ENCODE measurements around the gene SLC25A22. TPM values are rescaled to one million over a fixed set of nuclear protein-coding genes. Genes with fewer than 3 reads are reported as not detected.

The SLC25A22 gene
- total RNA-seq, 1 donor from 2014 or later = 60.2 TPM

- intact Hi-C loops (cut with micrococcal nuclease) = loop anchor here (1.0 to 5.0 kb wide), 9 partner anchors 11 to 541 kb away; partner anchors contain the start of genes DEAF1, GATD1, PHRF1 and POLR2L
These were observed 10.6 kb upstream of the SLC25A22 start for GRCh38 chr11:808427-809286.

GRCh38 chr11:804599-804964, 6.5 kb upstream of the SLC25A22 start:
- intact Hi-C loops (cut with micrococcal nuclease) = no loop called here

GRCh38 chr11:803770-804598, 5.9 kb upstream of the SLC25A22 start:
- intact Hi-C loops (cut with micrococcal nuclease) = no loop called here

- intact Hi-C loops (cut with micrococcal nuclease) = no loop called here
These were observed 5.3 kb upstream of the SLC25A22 start for GRCh38 chr11:803467-803742.

GRCh38 chr11:802693-803466, 4.8 kb upstream of the SLC25A22 start:
- intact Hi-C loops (cut with micrococcal nuclease) = no loop called here

GRCh38 chr11:802018-802617, 4.0 kb upstream of the SLC25A22 start:
- intact Hi-C loops (cut with micrococcal nuclease) = no loop called here

- intact Hi-C loops (cut with micrococcal nuclease) = no loop called here
These were observed 3.2 kb upstream of the SLC25A22 start for GRCh38 chr11:801097-801780.

GRCh38 chr11:800473-800872, 2.4 kb upstream of the SLC25A22 start:
- intact Hi-C loops (cut with micrococcal nuclease) = no loop called here

- intact Hi-C loops (cut with micrococcal nuclease) = loop anchor here (5.0 kb wide), 1 partner anchor 592 kb away; the partner anchor contains the start of genes BET1L and RIC8A
These were observed 1.7 kb upstream of the SLC25A22 start for GRCh38 chr11:799641-800316.

GRCh38 chr11:797296-798092, 587 bp downstream of the SLC25A22 start:
- intact Hi-C loops (cut with micrococcal nuclease) = loop anchor here (1.0 to 5.0 kb wide), 11 partner anchors 12 to 590 kb away; partner anchors contain the start of genes BET1L, HRAS, RIC8A and RNH1

- intact Hi-C loops (cut with micrococcal nuclease) = loop anchor here (1.0 to 5.0 kb wide), 14 partner anchors 9 to 589 kb away; partner anchors contain the start of genes BET1L, DEAF1, GATD1 and HRAS
These were observed 1.4 kb downstream of the SLC25A22 start for GRCh38 chr11:796565-797295.

GRCh38 chr11:795634-796564, 2.2 kb downstream of the SLC25A22 start:
- intact Hi-C loops (cut with micrococcal nuclease) = loop anchor here (1.0 to 5.0 kb wide), 12 partner anchors 9 to 589 kb away; partner anchors contain the start of genes BET1L, DEAF1, GATD1 and HRAS

GRCh38 chr11:794766-795633, 3.1 kb downstream of the SLC25A22 start:
- intact Hi-C loops (cut with micrococcal nuclease) = loop anchor here (5.0 kb wide), 1 partner anchor 588 kb away; the partner anchor contains the start of genes BET1L and RIC8A

- intact Hi-C loops (cut with micrococcal nuclease) = no loop called here
These were observed 3.9 kb downstream of the SLC25A22 start for GRCh38 chr11:794013-794765.

- intact Hi-C loops (cut with micrococcal nuclease) = no loop called here
These were observed 4.5 kb downstream of the SLC25A22 start for GRCh38 chr11:793556-793955.

All from T-helper 1 cell treated with Interleukin-12 subunit alpha and Interleukin-12 subunit beta and Interleukin-4 antibody, amounts not matched to agents 30 ng/mL and 1 ng/mL, for 36 hours (primary cell).